Measurements from ENCODE around the gene KLHDC4.

DNA sequence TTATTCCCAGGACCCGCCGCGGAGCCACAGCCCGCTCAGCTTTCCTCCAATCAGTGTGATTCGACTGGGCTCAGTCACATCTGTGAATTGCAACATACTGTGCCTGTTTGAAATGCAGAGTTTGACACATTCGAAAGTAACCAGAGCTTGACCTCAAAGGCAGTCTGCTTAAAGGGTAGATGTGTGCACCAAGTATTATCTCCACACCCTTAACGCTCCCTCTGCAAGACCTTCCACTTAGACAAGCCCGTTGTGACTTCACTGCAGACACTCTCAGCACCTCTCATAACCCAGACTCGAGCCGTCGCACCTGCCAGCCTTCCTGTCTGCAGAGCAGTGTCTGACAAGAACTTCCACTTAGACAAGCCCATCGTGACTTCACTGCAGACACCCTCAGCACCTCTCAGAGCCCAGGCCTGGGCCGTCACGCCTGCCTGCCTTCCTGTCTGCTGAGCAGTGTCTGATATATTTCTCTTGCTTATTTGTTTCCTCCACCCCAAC is 3.7 kb downstream of the KLHDC4 start:
- TF ChIP-seq, protein P1, sequence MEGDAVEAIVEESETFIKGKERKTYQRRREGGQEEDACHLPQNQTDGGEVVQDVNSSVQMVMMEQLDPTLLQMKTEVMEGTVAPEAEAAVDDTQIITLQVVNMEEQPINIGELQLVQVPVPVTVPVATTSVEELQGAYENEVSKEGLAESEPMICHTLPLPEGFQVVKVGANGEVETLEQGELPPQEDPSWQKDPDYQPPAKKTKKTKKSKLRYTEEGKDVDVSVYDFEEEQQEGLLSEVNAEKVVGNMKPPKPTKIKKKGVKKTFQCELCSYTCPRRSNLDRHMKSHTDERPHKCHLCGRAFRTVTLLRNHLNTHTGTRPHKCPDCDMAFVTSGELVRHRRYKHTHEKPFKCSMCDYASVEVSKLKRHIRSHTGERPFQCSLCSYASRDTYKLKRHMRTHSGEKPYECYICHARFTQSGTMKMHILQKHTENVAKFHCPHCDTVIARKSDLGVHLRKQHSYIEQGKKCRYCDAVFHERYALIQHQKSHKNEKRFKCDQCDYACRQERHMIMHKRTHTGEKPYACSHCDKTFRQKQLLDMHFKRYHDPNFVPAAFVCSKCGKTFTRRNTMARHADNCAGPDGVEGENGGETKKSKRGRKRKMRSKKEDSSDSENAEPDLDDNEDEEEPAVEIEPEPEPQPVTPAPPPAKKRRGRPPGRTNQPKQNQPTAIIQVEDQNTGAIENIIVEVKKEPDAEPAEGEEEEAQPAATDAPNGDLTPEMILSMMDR (IDR thresholded peaks at IDR 0.05; ENCODE audit: low read length): no peak
- TF ChIP-seq EZH2 (optimal IDR thresholded peaks at IDR 0.05; ENCODE audit: low read depth, low read length) (no peak), EZH2phosphoT487 (IDR thresholded peaks at IDR 0.05; ENCODE audit: low read length) (no peak)

All from MM.1S (cell line).